ENCODE measurements around the gene FBXL7.

The FBXL7 gene

DNA sequence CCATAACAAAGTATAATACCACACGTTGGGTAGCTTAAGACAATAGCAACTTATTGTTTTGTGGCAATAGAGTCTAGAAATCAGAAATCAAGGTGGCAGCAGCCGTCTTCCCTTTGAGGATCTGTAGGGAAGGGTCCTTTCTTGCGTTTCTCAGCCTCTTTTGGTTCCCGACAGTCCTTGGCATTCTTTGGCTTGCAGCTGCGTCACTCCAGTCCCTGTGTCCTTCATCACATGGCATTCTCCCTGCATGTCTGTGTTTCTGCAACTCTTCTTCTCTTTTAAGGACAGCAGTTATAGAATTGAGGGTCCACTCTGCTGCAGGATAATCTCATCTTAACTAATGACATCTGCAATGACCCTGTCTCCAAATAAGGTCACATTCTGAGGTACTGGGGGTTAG, 140.1 kb downstream of the FBXL7 start:
- H3K4me3 ChIP-seq (replicated peaks; ENCODE audit: low read depth, low read length) = no peak overlapping the region
- TF ChIP-seq, protein P1, sequence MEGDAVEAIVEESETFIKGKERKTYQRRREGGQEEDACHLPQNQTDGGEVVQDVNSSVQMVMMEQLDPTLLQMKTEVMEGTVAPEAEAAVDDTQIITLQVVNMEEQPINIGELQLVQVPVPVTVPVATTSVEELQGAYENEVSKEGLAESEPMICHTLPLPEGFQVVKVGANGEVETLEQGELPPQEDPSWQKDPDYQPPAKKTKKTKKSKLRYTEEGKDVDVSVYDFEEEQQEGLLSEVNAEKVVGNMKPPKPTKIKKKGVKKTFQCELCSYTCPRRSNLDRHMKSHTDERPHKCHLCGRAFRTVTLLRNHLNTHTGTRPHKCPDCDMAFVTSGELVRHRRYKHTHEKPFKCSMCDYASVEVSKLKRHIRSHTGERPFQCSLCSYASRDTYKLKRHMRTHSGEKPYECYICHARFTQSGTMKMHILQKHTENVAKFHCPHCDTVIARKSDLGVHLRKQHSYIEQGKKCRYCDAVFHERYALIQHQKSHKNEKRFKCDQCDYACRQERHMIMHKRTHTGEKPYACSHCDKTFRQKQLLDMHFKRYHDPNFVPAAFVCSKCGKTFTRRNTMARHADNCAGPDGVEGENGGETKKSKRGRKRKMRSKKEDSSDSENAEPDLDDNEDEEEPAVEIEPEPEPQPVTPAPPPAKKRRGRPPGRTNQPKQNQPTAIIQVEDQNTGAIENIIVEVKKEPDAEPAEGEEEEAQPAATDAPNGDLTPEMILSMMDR (IDR thresholded peaks at IDR 0.05; ENCODE audit: low read depth, low read length, missing control alignments) = no peak
- DNase-seq (ENCODE audit: extremely low read depth, low read depth) = no peak

- no peak overlapping the region for H3K4me3 ChIP-seq (replicated peaks; ENCODE audit: low read depth, low read length)
- no peak for DNase-seq (ENCODE audit: extremely low read depth, low read depth)
- TF ChIP-seq, protein P1 (IDR thresholded peaks at IDR 0.05; ENCODE audit: low read depth, low read length, missing control alignments) = no peak
Measured at GRCh38 chr5:15643731-15644130, 143.8 kb downstream of the FBXL7 start.

GRCh38 chr5:15645381-15646160, 145.6 kb downstream of the FBXL7 start:
- TF ChIP-seq, protein P1 (IDR thresholded peaks at IDR 0.05; ENCODE audit: low read depth, low read length, missing control alignments) = no peak
- no peak overlapping the region for H3K4me3 ChIP-seq (replicated peaks; ENCODE audit: low read depth, low read length)
- peak; percentile 32 for DNase-seq (ENCODE audit: extremely low read depth, low read depth)

- DNase-seq (ENCODE audit: extremely low read depth, low read depth) = peak; percentile 44
- no peak overlapping the region for H3K4me3 ChIP-seq (replicated peaks; ENCODE audit: low read depth, low read length)
- TF ChIP-seq, protein P1 (IDR thresholded peaks at IDR 0.05; ENCODE audit: low read depth, low read length, missing control alignments) = no peak
Measured at GRCh38 chr5:15646371-15646770, 146.4 kb downstream of the FBXL7 start.

DNA sequence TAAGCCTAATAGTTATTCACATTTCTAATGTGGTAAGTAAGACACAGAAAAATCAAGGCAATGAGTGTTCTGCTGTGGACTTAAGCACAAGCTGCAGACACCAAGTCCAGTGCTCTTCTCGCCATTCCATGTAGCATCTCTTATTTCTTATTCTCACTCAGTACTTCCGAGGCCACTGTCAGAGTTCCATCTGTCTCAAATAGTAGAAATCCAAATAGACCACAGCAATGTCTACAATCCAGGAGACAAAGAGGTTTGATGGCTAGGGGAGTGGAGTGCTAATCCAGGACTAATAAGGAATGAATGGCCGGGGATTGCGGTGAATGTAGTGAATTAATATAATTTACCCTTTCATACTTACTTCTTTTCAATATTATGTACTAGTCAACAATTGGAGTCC, 147.3 kb downstream of the FBXL7 start:
- TF ChIP-seq, protein P1 (IDR thresholded peaks at IDR 0.05; ENCODE audit: low read depth, low read length, missing control alignments) = no peak
- H3K4me3 ChIP-seq (replicated peaks; ENCODE audit: low read depth, low read length) = no peak overlapping the region
- no peak for DNase-seq (ENCODE audit: extremely low read depth, low read depth)

DNA sequence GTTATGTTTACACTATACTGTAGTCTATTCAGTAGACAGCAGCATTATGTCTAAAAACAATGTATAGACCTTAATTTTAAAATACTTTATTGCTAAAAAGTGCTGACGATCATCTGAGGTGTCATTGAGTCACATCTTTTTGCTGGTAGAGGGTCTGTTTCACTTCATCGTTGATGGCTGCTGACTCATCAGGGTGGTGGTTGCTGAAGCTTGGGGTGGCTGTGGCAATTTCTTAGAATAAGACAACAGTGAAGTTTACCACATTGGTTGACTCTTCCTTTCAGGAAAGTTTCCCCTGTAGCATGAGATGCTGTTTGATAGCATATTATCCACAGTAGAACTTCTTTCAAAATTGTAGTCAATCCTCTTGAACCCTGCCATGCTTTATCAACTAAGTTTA, 150.3 kb downstream of the FBXL7 start:
- TF ChIP-seq, protein P1 (IDR thresholded peaks at IDR 0.05; ENCODE audit: low read depth, low read length, missing control alignments) = no peak
- no peak for DNase-seq (ENCODE audit: extremely low read depth, low read depth)

GRCh38 chr5:15654779-15655178, 154.8 kb downstream of the FBXL7 start:
- TF ChIP-seq, protein P1 (IDR thresholded peaks at IDR 0.05; ENCODE audit: low read depth, low read length, missing control alignments) = no peak
- no peak for DNase-seq (ENCODE audit: extremely low read depth, low read depth)
- no peak overlapping the region for H3K4me3 ChIP-seq (replicated peaks; ENCODE audit: low read depth, low read length)

More for the DNA sequence above, 150.3 kb downstream of the FBXL7 start:
- no peak overlapping the region for H3K4me3 ChIP-seq (replicated peaks; ENCODE audit: low read depth, low read length)
